ENCODE measurements around the gene EXOC3. TPM values are rescaled to one million over a fixed set of nuclear protein-coding genes. Genes with fewer than 3 reads are reported as not detected.

EXOC3 gene
- polyA plus RNA-seq, 3 donors = 32.4 to 40.8 (median 32.5) TPM

DNA sequence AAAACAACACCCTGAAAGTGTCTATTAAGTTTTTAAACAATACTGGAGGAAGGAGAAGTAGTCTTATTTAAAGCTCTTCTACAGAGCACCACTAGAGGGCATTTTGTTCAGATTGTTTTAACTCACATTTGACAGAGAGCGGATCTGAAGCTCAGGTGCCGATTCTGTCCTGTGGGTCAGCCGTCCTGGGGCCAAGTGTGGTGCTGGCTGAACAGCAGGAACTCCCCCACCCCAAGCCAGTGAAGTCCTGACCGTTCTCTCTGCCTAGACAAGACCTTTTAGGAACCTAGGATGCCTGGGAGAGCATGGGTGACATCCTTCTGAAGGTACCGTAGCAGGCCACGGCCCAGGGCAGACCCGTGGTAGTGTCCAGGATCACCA is 3.9 kb downstream of the EXOC3 start:
- WGBS, 3 donors = 48 to 62% (median 56%) methylated on average over 7 of the region's 7 CpGs
- no peak overlapping the region for H3K27ac ChIP-seq (ENCODE audit: low read depth, low read length)

DNA sequence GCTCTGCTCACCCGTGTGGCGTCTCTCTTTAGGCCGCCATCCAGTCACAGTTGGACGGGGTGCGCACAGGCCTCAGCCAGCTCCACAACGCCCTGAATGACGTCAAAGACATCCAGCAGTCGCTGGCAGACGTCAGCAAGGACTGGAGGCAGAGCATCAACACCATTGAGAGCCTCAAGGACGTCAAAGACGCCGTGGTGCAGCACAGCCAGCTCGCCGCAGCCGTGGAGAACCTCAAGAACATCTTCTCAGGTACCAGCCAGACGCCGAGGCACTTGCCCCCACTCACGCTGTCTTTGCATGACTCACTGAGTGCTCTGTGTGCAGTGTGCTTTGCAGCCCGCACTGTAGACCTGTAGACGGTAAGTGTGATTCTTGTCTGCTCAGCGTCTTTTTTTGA is 4.5 kb downstream of the EXOC3 start:
- 92 to 94% (median 92%) methylated on average over 21 of the region's 21 CpGs for WGBS, 3 donors
- no peak overlapping the region for H3K27ac ChIP-seq (ENCODE audit: low read depth, low read length)

DNA sequence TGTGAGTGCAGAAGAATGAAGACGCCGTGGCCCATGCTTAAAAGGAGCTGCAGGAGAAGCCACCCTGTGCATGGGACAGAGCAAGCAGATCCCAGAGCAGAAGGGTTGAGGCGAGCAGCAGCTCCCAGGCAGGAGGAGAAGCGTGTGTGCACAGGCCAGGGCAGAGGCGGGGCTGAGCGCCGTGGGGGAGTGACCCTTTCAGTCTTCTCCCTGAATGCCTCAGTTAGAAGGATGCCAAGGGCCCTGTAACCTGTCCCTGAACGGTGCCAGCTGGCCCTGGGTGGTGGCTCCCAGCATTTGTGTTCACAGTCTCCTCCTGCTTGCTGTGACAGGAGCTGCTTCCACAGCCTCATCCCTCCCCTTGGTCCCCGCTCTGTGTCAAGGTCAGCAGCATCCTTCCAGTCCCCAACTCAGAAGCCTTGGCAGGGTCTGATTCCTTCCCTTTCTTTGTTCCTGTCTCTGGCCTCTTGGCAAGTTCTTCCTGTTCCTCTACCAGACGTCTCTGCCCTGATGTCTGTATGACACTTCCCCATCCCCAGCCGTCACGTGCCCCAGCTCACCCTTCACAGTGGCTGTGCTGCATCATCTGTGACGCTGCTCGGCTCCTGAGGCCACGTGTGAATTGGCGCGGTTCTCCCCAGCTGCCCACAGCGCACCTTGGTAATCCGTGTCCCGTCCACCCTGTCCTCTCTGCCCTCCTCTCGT is 5.2 kb downstream of the EXOC3 start:
- no peak overlapping the region for H3K27ac ChIP-seq (ENCODE audit: low read depth, low read length)
- WGBS, 3 donors = 71 to 88% (median 73%) methylated on average over 21 of the region's 21 CpGs

DNA sequence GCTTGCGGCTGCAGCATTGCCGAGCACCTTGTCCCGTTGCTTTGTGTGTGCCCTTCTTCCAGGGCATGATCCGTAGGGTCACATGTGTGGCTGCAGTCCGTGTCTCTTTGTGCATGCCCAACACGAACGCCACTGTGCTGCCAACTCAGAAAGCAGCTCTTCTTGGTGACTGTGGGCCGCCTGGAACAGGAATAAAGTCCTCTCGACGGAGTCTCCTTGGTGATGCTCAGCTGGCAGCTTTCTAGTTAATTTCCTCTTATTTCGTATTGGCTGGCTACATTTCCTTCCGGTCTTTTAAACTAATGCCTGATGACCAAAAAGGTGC is 5.8 kb downstream of the EXOC3 start:
- H3K27ac ChIP-seq (ENCODE audit: low read depth, low read length) = no peak overlapping the region
- WGBS, 3 donors = 79 to 89% (median 80%) methylated on average over 12 of the region's 12 CpGs

DNA sequence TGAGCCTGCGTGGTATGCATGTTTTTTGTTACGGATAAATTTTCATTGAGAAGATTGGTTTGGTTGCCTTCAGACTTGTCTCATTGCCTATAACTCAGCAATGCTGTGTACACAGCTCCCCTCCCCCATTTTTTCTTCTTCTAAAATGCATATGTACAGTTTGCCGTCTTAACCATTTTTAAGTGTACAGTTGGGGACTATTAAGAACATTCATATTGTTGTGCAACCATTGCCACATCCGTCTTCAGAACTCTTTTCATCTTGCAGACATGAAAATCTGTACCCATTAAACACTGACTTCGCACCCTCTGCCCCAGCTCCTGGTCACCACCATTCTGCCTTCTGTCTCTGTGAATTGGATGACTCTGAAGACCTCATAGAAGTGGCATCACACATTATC is 6.2 kb downstream of the EXOC3 start:
- 80 to 94% (median 82%) methylated on average over 5 of the region's 5 CpGs for WGBS, 3 donors
- no peak overlapping the region for H3K27ac ChIP-seq (ENCODE audit: low read depth, low read length)

DNA sequence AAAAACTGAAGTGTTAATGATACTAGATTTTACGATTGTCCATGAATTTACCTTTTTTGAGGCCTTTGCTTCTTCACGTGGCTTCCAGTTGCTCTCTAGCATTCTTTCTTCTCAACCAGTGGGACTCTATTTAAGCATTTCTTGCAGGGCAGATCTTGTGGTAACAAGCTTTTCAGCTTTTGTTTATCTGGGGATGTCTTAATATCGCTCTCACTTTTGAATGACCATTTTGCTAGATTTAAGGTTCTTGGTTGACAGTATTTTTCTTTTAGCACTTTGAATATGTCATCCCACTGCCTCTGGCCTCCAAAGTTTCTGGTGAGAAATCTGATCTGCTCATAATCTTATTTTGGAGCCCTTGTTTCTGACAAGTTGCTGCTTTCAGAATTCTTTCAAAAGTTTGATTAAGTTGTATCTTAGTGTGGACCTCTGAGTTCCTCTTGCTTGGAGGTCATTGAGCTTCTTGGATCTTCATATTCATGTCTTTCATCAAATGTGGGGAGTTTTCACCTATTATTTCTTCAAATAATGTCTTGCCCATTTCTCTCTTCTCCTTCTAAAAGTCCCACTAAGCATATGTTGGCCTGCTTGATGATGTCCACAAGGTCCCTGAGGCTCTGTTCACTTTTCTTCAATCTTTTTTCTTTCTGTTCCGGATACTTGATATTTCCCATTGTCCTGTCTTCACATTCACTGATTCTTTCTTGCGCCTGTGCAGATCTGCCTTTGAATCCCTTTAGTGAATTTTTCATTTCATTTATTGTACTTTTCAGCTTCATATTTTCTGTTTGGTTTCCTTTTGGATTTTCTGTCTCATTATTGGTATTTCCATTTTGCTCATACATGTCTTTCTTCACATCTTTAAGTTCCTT is 8.8 kb downstream of the EXOC3 start:
- WGBS, 3 donors = 79 to 89% (median 79%) methylated on average over 5 of the region's 5 CpGs

DNA sequence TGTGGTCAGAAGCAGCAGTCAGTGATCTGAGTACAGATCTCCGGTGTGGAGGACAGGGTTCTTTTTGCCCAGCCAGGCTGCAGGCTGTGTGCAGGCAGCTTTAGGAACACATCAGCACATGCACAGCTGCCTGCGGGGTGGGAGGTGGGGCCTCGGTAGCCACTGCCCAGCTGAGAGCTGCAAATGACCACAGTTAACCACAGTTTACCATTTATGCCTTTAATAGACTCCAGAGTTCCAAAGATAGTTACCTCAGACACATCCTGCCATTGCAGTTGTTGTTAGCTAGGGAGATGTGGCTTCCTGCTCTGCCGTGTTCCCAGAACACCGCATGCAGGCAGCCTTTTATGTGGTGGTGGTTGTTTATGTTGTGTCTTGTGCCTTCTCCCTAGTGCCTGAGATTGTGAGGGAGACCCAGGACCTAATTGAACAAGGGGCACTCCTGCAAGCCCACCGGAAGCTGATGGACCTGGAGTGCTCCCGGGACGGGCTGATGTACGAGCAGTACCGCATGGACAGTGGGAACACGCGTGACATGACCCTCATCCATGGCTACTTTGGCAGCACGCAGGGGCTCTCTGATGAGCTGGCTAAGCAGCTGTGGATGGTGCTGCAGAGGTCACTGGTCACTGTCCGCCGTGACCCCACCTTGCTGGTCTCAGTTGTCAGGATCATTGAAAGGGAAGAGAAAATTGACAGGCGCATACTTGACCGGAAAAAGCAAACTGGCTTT is 10.2 kb downstream of the EXOC3 start:
- 91 to 96% (median 95%) methylated on average over 17 of the region's 17 CpGs for WGBS, 3 donors
- no peak overlapping the region for H3K27ac ChIP-seq (ENCODE audit: low read depth, low read length)

More for the DNA sequence above, 8.8 kb downstream of the EXOC3 start:
- H3K27ac ChIP-seq (ENCODE audit: low read depth, low read length) = no peak overlapping the region

DNA sequence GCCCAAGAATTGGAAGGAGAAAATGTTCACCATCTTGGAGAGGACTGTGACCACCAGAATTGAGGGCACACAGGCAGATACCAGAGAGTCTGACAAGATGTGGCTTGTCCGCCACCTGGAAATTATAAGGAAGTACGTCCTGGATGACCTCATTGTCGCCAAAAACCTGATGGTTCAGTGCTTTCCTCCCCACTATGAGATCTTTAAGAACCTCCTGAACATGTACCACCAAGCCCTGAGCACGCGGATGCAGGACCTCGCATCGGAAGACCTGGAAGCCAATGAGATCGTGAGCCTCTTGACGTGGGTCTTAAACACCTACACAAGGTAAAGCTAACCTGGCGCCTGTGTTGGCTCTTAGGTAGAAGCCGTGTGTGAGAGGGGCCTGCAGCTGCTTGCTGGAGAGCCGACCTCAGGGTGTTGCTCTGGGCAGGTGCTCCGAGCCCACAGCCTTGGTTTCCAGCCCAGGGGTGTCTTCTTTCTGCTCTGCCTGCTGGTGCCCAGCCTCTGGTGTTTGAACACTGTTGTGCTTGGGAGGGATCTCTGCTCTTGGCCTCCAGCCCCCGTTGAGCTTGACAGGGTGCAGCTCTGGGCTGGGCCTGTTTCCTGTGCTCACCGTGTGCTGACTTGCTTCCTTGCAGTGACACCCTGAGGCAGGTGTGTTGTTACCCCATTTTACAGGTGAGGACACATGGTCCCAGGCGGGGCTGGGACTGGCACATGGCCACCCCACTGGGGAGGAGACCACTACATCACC is 10.9 kb downstream of the EXOC3 start:
- H3K27ac ChIP-seq (ENCODE audit: low read depth, low read length) = no peak overlapping the region
- 91 to 93% (median 92%) methylated on average over 16 of the region's 16 CpGs for WGBS, 3 donors

DNA sequence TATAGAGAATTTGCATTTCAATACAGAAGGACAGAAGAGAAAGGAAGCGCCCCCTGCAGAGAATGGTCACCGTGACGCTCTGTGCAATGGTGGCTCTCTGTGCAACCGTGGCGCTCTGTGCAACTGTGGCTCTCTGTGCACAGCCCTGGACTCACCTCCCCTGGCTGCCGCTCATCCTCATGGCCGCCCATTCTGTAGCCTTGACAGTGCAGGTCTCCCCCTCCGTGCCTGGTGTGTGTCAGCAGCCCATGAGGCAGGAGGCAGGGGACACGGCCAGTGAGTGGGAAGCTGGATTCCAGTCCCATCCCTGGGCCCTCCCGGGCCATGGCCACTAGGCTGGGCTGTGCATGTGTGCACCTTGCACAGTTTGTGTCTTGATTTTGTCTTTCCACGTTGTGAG is 12.0 kb downstream of the EXOC3 start:
- no peak overlapping the region for H3K27ac ChIP-seq (ENCODE audit: low read depth, low read length)
- 81 to 90% (median 88%) methylated on average over 11 of the region's 11 CpGs for WGBS, 3 donors

DNA sequence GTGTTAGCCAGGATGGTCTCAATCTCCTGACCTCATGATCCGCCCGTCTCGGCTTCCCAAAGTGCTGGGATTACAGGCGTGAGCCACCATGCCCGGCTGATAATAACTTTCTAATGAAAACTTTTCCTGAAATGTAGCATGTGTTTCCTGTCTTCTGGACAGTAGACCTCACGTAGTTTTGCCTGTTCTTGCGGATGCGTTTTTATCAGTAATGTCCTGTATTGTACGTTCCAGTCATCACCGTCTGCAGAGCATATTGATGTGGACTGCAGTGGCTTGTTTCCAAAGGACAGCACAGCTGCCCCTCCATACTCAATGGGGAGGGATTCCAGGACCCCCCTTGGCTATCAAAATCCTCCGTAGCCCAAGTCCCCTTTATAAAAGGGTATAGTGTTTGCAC is 12.8 kb downstream of the EXOC3 start:
- WGBS, 3 donors = 89 to 91% (median 90%) methylated on average over 11 of the region's 11 CpGs
- no peak overlapping the region for H3K27ac ChIP-seq (ENCODE audit: low read depth, low read length)

DNA sequence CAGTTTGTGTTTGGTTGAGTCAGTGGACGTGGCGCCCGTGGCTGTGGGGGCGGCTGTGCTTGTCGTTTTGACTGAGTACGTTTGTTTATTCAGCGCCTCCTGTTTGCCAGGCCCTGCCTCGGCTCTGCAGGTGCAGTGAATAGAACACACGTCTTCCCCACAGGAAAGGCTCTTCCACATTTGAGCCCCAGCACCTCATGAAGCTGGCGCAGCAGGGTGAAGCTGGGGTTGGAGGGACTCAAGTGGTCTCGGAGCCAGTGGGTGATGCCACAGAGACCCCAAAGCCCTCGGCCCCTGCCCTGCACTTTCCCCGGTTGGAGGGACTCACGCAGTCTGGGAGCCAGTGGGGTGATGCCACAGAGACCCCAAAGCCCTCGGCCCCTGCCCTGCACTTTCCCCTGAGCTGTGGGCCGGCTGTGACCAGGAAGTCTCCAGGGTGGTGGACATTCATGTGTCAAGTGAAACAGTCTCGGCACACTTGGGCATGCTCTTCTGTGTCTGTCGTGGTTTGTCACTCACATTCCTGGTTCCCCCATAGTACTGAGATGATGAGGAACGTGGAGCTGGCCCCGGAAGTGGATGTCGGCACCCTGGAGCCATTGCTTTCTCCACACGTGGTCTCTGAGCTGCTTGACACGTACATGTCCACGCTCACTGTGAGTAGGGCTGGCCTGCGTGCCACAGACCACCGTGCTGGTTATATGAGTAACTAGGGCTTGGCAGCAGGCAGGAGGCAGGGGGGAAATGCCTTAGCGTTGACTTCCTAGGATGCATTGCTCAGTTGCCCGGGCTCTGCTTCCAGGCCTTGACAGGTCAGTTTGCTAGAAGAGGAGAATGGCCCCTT is 13.6 kb downstream of the EXOC3 start:
- WGBS, 3 donors = 86 to 92% (median 88%) methylated on average over 28 of the region's 28 CpGs
- H3K27ac ChIP-seq (ENCODE audit: low read depth, low read length) = no peak overlapping the region

DNA sequence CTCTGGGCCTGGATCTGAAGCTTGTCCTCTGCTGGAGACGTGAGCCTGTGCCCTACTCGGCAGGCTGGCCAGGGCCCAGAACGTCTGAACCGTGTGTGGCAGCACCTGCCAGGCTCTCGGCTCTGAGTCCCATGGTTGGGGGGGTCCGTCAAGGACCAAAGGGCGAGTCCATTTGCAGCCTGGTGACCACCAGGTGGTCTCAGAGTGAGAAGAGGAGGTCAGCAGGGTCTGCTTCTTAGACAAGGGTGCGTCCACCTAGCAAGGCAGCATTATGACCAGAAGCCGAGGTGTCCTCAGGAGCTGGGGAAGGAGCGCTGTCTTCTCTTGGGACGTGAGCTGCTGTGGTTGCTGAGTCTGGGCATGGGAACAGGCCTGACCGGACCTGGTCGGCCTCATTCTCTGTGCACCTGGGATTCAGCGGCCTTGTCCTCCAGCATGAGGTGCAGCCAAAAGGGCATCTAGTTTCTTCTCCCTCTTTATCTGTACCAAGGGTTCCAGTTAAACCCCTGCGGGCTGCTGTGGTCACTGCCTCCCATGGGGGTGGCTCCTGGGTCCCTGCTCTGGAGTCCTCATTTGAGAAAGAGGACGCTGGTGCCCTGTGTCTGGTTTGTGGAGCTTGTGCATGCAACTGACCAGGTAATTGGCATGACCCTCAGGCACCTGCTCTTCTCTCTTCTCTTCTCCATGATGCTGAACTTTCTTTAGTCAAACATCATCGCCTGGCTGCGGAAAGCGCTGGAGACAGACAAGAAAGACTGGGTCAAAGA is 14.4 kb downstream of the EXOC3 start:
- 86 to 95% (median 95%) methylated on average over 19 of the region's 19 CpGs for whole genome bisulfite sequencing, 3 donors
- H3K27ac ChIP-seq (ENCODE audit: low read depth, low read length) = no peak overlapping the region

DNA sequence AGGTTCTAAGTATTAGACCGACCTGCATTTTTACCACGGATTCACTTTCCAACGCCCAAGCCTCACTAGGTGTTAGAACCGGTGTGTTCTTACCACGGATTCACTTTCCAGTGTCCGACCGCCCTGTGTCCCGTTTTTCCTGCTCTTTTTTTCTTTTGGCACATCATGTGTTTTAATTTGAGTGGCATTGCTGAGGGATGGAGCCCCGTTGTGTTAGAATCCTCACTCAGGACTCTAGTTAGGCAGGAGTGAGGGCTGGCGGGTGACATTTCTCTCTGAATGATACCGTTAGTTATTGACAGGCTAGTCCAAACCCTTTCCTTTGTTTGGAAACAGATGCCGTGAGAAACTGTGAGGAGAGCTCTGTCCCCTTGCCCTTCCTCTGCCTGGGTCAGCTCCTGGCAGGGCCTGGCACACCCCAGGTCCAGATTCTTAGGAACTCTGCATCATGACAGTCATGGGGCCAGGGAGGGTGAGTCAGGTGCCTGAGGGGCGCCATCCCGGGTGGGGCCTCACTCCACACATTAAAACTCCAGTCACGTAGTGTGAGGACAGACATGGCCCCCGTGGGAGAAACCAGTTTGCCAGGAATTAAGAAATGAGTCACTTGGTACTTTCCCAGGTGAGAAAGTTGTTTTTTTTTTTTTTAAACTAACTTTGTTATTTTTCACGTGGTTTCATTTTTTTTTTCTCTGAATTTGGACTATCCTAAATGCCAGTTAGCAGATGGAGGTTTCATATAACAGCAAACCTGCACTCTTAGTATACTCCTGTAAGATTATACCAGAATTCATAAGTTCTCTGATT is 15.8 kb downstream of the EXOC3 start:
- 77 to 81% (median 78%) methylated on average over 17 of the region's 17 CpGs for WGBS, 3 donors
- no peak overlapping the region for H3K27ac ChIP-seq (ENCODE audit: low read depth, low read length)

DNA sequence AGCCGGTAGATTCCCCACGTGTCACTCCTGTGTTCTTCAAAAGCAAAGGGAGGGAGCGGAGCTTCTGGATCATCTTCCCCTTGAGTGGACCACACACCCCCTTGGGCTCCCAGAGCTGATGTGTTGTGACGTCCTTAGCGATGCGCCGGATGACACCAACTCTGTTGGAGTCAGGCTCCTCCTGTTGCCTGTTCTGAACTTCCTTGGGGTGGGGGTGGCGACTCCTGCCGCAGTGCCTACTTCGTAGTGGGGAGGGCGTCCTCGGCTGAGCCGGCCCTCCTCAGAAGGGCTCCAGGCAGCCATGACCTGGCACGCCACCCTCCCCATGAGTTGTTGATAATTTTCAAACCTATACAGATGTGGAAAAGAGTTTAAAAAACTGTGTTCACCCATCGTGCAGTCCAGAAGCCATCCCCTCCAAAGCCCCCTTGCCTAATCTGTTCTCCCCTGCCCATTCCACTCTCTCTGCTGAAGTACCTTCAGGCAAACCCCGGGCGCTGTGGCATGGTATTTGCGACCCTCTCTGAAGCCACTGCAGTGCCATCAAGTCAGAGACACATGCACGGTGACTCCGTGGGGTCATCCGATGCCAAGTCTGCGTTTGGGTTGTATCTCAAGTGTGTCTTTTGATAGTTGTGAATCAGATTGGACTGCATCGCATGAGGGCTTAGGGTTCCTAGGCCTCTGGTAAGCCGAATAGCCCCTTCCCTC is 16.7 kb downstream of the EXOC3 start:
- no peak overlapping the region for H3K27ac ChIP-seq (ENCODE audit: low read depth, low read length)
- WGBS, 3 donors = 96 to 97% (median 97%) methylated on average over 24 of the region's 24 CpGs

DNA sequence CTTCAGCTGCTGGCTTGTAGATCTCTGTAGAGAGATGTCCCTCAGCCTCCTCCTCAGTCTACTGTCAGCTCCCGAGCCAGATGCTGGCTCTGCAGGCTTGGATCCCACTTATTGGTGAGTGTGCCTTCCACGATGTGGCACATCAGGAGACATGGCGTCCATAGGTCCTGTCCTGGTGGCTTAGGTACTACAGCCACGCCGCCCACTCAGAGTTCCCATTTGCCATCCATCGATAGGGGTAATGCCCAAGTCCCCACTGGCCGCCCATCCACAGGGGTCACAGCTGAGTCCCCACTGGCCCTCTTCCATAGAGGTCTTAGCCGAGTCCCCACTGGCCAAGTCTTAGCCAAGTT is 17.3 kb downstream of the EXOC3 start:
- 99 to 100% (median 100%) methylated on average over 8 of the region's 8 CpGs for WGBS, 3 donors
- no peak overlapping the region for H3K27ac ChIP-seq (ENCODE audit: low read depth, low read length)

DNA sequence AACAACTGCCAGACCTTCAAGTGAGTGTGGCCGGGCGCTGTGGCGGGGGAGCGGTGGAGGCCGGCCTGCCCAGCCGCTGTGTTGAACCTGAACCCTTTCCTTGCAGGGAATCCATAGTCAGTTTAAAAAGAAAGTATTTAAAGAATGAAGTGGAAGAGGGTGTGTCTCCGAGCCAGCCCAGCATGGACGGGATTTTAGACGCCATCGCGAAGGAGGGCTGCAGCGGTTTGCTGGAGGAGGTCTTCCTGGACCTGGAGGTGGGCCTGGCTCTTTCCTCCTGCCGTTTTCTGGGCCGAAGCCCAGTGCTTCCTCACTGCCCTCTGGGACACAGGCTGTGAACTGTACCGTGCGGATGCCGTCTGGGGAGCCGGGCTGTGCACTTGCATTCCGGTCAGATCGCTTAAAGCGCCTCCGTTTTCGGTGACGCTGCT is 19.1 kb downstream of the EXOC3 start:
- H3K27ac ChIP-seq (ENCODE audit: low read depth, low read length) = no peak overlapping the region
- WGBS, 3 donors = 92 to 96% (median 95%) methylated on average over 24 of the region's 24 CpGs
